ENCODE measurements around the gene LRP3.

The LRP3 gene

GRCh38 chr19:33235996-33236350 is 41.8 kb downstream of the LRP3 start:
- no peaks in the 10 kb centered on the region for H3K36me3 ChIP-seq (ENCODE audit: insufficient read depth, insufficient read length, low read length)
- H3K4me3 ChIP-seq (ENCODE audit: insufficient read length, low read depth), result no peak overlapping the region
- no peak overlapping the region for H3K9ac ChIP-seq (ENCODE audit: insufficient read length, low read depth)
- no peaks in the 10 kb centered on the region for H3K4me1 ChIP-seq (ENCODE audit: insufficient read depth, insufficient read length)
- peaks cover 5% of the 10 kb centered on the region for H3K27me3 ChIP-seq (ENCODE audit: insufficient read depth, insufficient read length)
- DNase-seq (ENCODE audit: low read depth, low spot score), result no peak
- no peaks in the 10 kb centered on the region for H3K9me3 ChIP-seq (ENCODE audit: insufficient read depth, low read length)
- TF ChIP-seq SUZ12 (IDR thresholded peaks at IDR 0.05; ENCODE audit: extremely low read depth, insufficient read depth, insufficient read length), result no peak
- no peak for TF ChIP-seq ZNF274 (IDR thresholded peaks at IDR 0.05; ENCODE audit: low read depth, low read length)
- no peak for TF ChIP-seq YY1 (IDR thresholded peaks at IDR 0.05; ENCODE audit: insufficient read depth, insufficient read length)

- no peak overlapping the region for H3K9ac ChIP-seq (ENCODE audit: insufficient read length, low read depth)
- peaks cover 5% of the 10 kb centered on the region for H3K27me3 ChIP-seq (ENCODE audit: insufficient read depth, insufficient read length)
- TF ChIP-seq ZNF274 (IDR thresholded peaks at IDR 0.05; ENCODE audit: low read depth, low read length), result no peak
Measured at GRCh38 chr19:33236696-33237390, 42.7 kb downstream of the LRP3 start.

DNA sequence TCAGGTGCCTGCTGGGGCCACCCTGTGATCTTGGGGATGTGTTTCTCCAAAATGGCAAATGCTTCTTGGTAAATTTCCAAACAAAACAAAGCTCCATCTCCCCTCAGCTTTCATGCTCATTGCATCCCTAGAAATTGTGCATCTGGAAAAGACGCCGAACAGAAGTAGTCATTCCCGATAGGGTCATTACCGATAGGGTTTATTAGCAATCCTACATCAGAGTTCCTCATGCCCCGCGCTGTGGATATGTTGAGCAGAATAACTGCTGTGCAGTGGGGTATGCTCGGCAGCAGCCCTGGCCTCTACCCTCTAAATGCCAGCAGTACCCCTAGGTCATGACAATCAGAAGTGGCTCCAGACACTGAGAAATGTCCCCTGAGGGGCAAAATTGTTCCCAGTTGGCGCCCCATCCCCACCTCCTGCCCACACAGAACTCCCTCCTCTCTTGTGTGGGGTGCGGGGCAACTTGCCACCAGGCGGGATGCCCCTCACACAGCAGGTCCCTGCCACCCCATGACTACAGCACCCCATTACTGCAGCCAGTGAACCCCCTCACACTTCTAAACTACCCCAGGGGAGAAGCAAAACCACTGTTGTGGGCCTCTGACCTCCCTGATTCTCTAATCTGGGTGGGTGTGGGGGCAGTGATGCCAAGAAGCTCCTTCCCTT is 44.5 kb downstream of the LRP3 start:
- DNase-seq (ENCODE audit: low read depth, low spot score), result no peak
- Histone ChIP-seq H3K4me1 (ENCODE audit: insufficient read depth, insufficient read length) (no peaks in the 10 kb centered on the region), H3K4me3 (ENCODE audit: insufficient read length, low read depth) (no peak overlapping the region), H3K27me3 (ENCODE audit: insufficient read depth, insufficient read length) (peaks cover 5% of the 10 kb centered on the region), H3K9ac (ENCODE audit: insufficient read length, low read depth) (no peak overlapping the region), H3K9me3 (ENCODE audit: insufficient read depth, low read length) (no peaks in the 10 kb centered on the region), H3K36me3 (ENCODE audit: insufficient read depth, insufficient read length, low read length) (no peaks in the 10 kb centered on the region)
- no peak for TF ChIP-seq ZNF274 (IDR thresholded peaks at IDR 0.05; ENCODE audit: low read depth, low read length)
- TF ChIP-seq YY1 (IDR thresholded peaks at IDR 0.05; ENCODE audit: insufficient read depth, insufficient read length), result no peak
- no peak for TF ChIP-seq SUZ12 (IDR thresholded peaks at IDR 0.05; ENCODE audit: extremely low read depth, insufficient read depth, insufficient read length)

More at GRCh38 chr19:33236696-33237390, 42.7 kb downstream of the LRP3 start:
- no peak for DNase-seq (ENCODE audit: low read depth, low spot score)
- Histone ChIP-seq H3K9me3 (ENCODE audit: insufficient read depth, low read length) (no peaks in the 10 kb centered on the region), H3K4me1 (ENCODE audit: insufficient read depth, insufficient read length) (no peaks in the 10 kb centered on the region), H3K4me3 (ENCODE audit: insufficient read length, low read depth) (no peak overlapping the region), H3K36me3 (ENCODE audit: insufficient read depth, insufficient read length, low read length) (no peaks in the 10 kb centered on the region)

GRCh38 chr19:33239223-33239975 is 45.3 kb downstream of the LRP3 start:
- TF ChIP-seq ZNF274 (IDR thresholded peaks at IDR 0.05; ENCODE audit: low read depth, low read length), result no peak
- no peak for TF ChIP-seq SUZ12 (IDR thresholded peaks at IDR 0.05; ENCODE audit: extremely low read depth, insufficient read depth, insufficient read length)
- no peak for TF ChIP-seq YY1 (IDR thresholded peaks at IDR 0.05; ENCODE audit: insufficient read depth, insufficient read length)
- Histone ChIP-seq H3K9ac (ENCODE audit: insufficient read length, low read depth) (no peak overlapping the region), H3K9me3 (ENCODE audit: insufficient read depth, low read length) (no peaks in the 10 kb centered on the region), H3K27me3 (ENCODE audit: insufficient read depth, insufficient read length) (peaks cover 4% of the 10 kb centered on the region), H3K4me1 (ENCODE audit: insufficient read depth, insufficient read length) (no peaks in the 10 kb centered on the region), H3K4me3 (ENCODE audit: insufficient read length, low read depth) (no peak overlapping the region), H3K36me3 (ENCODE audit: insufficient read depth, insufficient read length, low read length) (no peaks in the 10 kb centered on the region)
- no peak for DNase-seq (ENCODE audit: low read depth, low spot score)

DNA sequence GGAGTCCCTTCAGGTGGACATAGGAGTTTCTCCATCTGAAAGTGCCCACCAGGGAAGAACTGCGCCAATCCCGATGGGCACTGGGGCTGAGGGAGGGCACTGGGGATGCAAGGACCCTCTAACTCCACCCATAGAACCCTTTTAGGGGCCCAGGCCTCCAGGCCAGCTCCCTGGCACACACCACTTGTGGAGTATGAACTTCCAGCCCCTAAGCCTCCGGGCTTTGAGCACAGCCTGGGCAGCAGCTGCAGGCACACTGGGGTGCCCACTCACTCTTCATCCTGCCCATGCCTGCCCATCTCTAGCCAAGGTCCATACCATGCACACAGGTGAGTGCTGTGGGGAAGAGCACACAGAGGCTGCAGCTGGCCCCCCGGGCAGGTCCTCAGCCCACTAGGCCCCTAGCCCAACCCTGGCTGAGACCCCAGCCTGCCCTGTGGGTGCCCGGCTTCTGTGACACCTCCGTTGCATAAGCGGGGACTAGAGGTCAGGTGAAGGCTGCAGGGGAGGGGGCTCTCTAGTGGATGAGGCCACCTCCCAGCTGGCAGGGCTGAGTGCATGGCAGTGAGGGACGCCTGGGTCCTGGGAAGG is 46.1 kb downstream of the LRP3 start:
- H3K27me3 ChIP-seq (ENCODE audit: insufficient read depth, insufficient read length), result no peaks in the 10 kb centered on the region
- H3K9ac ChIP-seq (ENCODE audit: insufficient read length, low read depth), result no peak overlapping the region
- TF ChIP-seq SUZ12 (IDR thresholded peaks at IDR 0.05; ENCODE audit: extremely low read depth, insufficient read depth, insufficient read length) (no peak), ZNF274 (IDR thresholded peaks at IDR 0.05; ENCODE audit: low read depth, low read length) (no peak)
- H3K4me3 ChIP-seq (ENCODE audit: insufficient read length, low read depth), result no peak overlapping the region
- H3K9me3 ChIP-seq (ENCODE audit: insufficient read depth, low read length), result peaks cover 6% of the 10 kb centered on the region
- no peaks in the 10 kb centered on the region for H3K4me1 ChIP-seq (ENCODE audit: insufficient read depth, insufficient read length)
- H3K36me3 ChIP-seq (ENCODE audit: insufficient read depth, insufficient read length, low read length), result no peaks in the 10 kb centered on the region
- DNase-seq (ENCODE audit: low read depth, low spot score), result no peak

- TF ChIP-seq SUZ12 (IDR thresholded peaks at IDR 0.05; ENCODE audit: extremely low read depth, insufficient read depth, insufficient read length) (no peak), ZNF274 (IDR thresholded peaks at IDR 0.05; ENCODE audit: low read depth, low read length) (no peak), YY1 (IDR thresholded peaks at IDR 0.05; ENCODE audit: insufficient read depth, insufficient read length) (no peak)
- DNase-seq (ENCODE audit: low read depth, low spot score), result no peak
- no peak overlapping the region for H3K4me3 ChIP-seq (ENCODE audit: insufficient read length, low read depth)
- H3K9me3 ChIP-seq (ENCODE audit: insufficient read depth, low read length), result peaks cover 14% of the 10 kb centered on the region
- H3K9ac ChIP-seq (ENCODE audit: insufficient read length, low read depth), result no peak overlapping the region
- no peaks in the 10 kb centered on the region for H3K36me3 ChIP-seq (ENCODE audit: insufficient read depth, insufficient read length, low read length)
- no peaks in the 10 kb centered on the region for H3K27me3 ChIP-seq (ENCODE audit: insufficient read depth, insufficient read length)
- H3K4me1 ChIP-seq (ENCODE audit: insufficient read depth, insufficient read length), result no peaks in the 10 kb centered on the region
Measured at GRCh38 chr19:33241091-33241529, 47.0 kb downstream of the LRP3 start.
